T-cell (primary cell): ENCODE data around the gene FHIT. TPM values are rescaled to one million over a fixed set of nuclear protein-coding genes. Genes with fewer than 3 reads are reported as not detected.
A peak's percentile ranks its signal among the peaks of the same experiment; 100 is the strongest.

ENCODE experiments used
- ATAC-seq, 4 experiments: fragments of 200-7000 bp in 3 of 4; fragments of 150-1000 bp in 1 of 4; cut with Tn5 transposase; replicated peaks in 1 of 4; 1 replicate in 3 of 4; 2 replicates in 1 of 4; pipeline ENCODE4 v1.10.0; 2021; ENCODE audit warnings: moderate library complexity in 3 of 4, mild to moderate bottlenecking in 2 of 4, moderate number of reproducible peaks in 1 of 4
- CTCF ChIA-PET, 2 donors: fragments of 300-600 bp; sonication (Branson Sonifier 250); formaldehyde crosslinking; loops; one replicate each; lab custom pipeline; 2022; ENCODE audit warnings: antibody characterized with exemption in 2 of 2; lab: Charles Lee
- POLR2A ChIA-PET, 2 donors: fragments of 300-600 bp; sonication (Branson Sonifier 250); formaldehyde crosslinking; loops; one replicate each; lab custom pipeline; 2022; ENCODE audit warnings: antibody characterized with exemption in 2 of 2; lab: Charles Lee
- DNase-seq, 35 experiments: peaks; one replicate each; pipeline versions ENCODE4 v3.0.0 to v3.0.0-alpha.2; 2013 to 2023
- H3K27ac ChIP-seq: one replicate; pipeline ENCODE4 v1.5.1; 2013; ENCODE audit warnings: low read length
- H3K27me3 ChIP-seq, 2 experiments: replicated peaks in 1 of 2; 1 replicate in 1 of 2; 2 replicates in 1 of 2; pipeline versions ENCODE4 v1.6.1 to v1.7.0; 2013; ENCODE audit warnings: low read length in 1 of 2, mixed read lengths in 1 of 2; ENCODE audit not compliant: control insufficient read depth in 2 of 2, insufficient read depth in 2 of 2; ENCODE audit errors: extremely low read depth in 1 of 2
- H3K36me3 ChIP-seq, 2 donors: 1 replicate in 1 of 2; 2 replicates in 1 of 2; pipeline versions ENCODE4 v1.6.1 to v1.7.0; 2013; ENCODE audit warnings: low read length in 1 of 2; ENCODE audit not compliant: control insufficient read depth in 2 of 2, insufficient read depth in 1 of 2; ENCODE audit errors: extremely low read depth in 1 of 2
- H3K4me1 ChIP-seq, 2 experiments: 1 replicate in 1 of 2; 2 replicates in 1 of 2; pipeline versions ENCODE4 v1.6.1 to v1.7.0; 2013; ENCODE audit warnings: low read length in 2 of 2, mixed read lengths in 1 of 2; ENCODE audit not compliant: insufficient read depth in 2 of 2, control insufficient read depth in 1 of 2; ENCODE audit errors: extremely low read depth in 1 of 2
- H3K4me3 ChIP-seq, 2 donors: 1 replicate in 1 of 2; 2 replicates in 1 of 2; pipeline versions ENCODE4 v1.5.1 to v1.7.0; 2013; ENCODE audit warnings: mild to moderate bottlenecking in 2 of 2, low read length in 1 of 2, moderate library complexity in 1 of 2; ENCODE audit not compliant: control insufficient read depth in 1 of 2; ENCODE audit errors: extremely low read depth in 1 of 2
- H3K9me3 ChIP-seq: 2 replicates; pipeline ENCODE4 v1.7.0; 2013
- H3K27ac Mint-ChIP-seq, 2 donors: one replicate each; pipeline ENCODE4 v1.8.0; 2020 to 2021; ENCODE audit warnings: mild to moderate bottlenecking in 2 of 2, mixed read lengths in 2 of 2
- H3K27me3 Mint-ChIP-seq, 2 donors: one replicate each; pipeline ENCODE4 v1.8.0; 2021 to 2022; ENCODE audit warnings: mixed read lengths in 2 of 2
- H3K36me3 Mint-ChIP-seq: one replicate; pipeline ENCODE4 v1.8.0; 2021; ENCODE audit warnings: mixed read lengths
- H3K4me1 Mint-ChIP-seq, 3 donors: one replicate each; pipeline ENCODE4 v1.8.0; 2020 to 2022; ENCODE audit warnings: mixed read lengths in 3 of 3, mild to moderate bottlenecking in 1 of 3
- H3K4me3 Mint-ChIP-seq, 3 donors: one replicate each; pipeline ENCODE4 v1.8.0; 2020 to 2022; ENCODE audit warnings: mild to moderate bottlenecking in 3 of 3, mixed read lengths in 3 of 3, moderate library complexity in 3 of 3
- H3K9me3 Mint-ChIP-seq, 3 donors: one replicate each; pipeline ENCODE4 v1.8.0; 2020 to 2022; ENCODE audit warnings: mixed read lengths in 3 of 3
- WGBS: methylation state at CpG from one replicate; pipeline ENCODE4 v1.1.5; 2013; ENCODE audit warnings: missing lambda C conversion rate; ENCODE audit not compliant: insufficient coverage; 5-methylcytosine and 5-hydroxymethylcytosine counted together
- total RNA-seq, 35 experiments: library from RNA in 6 of 35; stranded (reverse) in 6 of 35; fragments of 120-200 nt in 1 of 35; gene quantifications; one replicate each; pipeline versions ENCODE4 v1.2.1 to v1.2.4 and lab custom pipeline; 2013 to 2026

The FHIT gene
- total RNA-seq, 5 donors from 2014 or later (not counting 1 experiment from before 2014, with no cell fraction given): 33.1 to 197 (median 78.3) TPM

DNA sequence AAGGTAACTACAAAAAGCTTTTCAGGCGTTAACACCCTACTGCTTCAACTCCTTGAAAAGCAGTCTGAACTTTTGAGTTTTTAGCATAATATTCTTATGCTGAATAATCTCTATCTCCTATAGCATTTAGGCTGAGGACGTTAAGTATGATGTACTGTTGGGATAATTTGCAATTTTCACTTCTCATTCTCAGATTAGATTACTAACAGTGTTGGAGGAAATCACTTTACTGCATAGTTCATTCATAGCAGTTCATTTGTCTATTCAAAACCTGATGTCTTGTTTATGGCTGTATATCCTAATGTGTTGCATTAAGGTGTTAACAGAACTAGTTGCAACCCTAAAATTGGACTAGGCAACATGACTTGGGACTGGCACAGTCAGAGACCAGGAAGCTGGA is 983.1 kb downstream of the FHIT start:
- no peak overlapping the region for H3K4me3 ChIP-seq
- peaks cover 0 to 5% (median 4%) of the 10 kb centered on the region in 3 donors for H3K4me1 Mint-ChIP-seq
- H3K9me3 ChIP-seq: no peaks in the 10 kb centered on the region
- H3K27me3 ChIP-seq: no peaks in the 10 kb centered on the region
- no peaks in the 10 kb centered on the region for H3K36me3 Mint-ChIP-seq
- CTCF ChIA-PET: no interaction called here
- WGBS: no CpG with 5 or more reads among the region's 2 CpGs
- POLR2A ChIA-PET: no interaction called here
- no peak for DNase-seq
- H3K27ac Mint-ChIP-seq: no peak overlapping the region
- no peak for ATAC-seq
- peaks cover 0 to 3% (median 0%) of the 10 kb centered on the region in 3 donors for H3K9me3 Mint-ChIP-seq
- no peaks in the 10 kb centered on the region for H3K27me3 Mint-ChIP-seq
- H3K36me3 ChIP-seq: no peaks in the 10 kb centered on the region
- peaks cover 0 to under 1% of the 10 kb centered on the region in 2 experiments for H3K4me1 ChIP-seq
- no peak overlapping the region for H3K4me3 Mint-ChIP-seq
- H3K27ac ChIP-seq: no peak overlapping the region

DNA sequence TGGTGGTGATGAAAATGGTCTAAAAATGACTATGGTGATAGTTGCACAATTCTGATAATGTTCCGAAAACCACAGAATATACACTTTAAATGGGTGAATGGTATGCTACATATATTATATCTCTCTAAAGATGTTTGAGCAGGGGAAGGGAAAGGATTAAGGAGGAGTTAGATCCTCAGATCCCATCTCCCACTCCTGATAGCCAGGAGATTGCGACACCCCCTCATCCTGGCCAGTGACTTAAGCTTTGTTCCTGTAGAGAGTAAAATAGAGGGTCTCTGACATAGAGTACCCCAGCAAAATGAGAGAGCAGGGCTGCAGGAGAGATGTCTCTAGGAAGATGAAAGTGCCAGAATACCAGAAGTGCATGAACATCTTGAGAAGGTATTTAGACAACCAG is 984.8 kb downstream of the FHIT start:
- H3K36me3 ChIP-seq: no peaks in the 10 kb centered on the region
- no CpG with 5 or more reads among the region's 2 CpGs for WGBS
- no peak overlapping the region for H3K27ac Mint-ChIP-seq
- no peak overlapping the region for H3K4me3 Mint-ChIP-seq
- H3K9me3 Mint-ChIP-seq: peaks cover 0 to 3% (median 0%) of the 10 kb centered on the region in 3 donors
- POLR2A ChIA-PET: no interaction called here
- no peaks in the 10 kb centered on the region for H3K27me3 Mint-ChIP-seq
- no peaks in the 10 kb centered on the region for H3K27me3 ChIP-seq
- H3K4me1 Mint-ChIP-seq: peaks cover 11 to 21% (median 17%) of the 10 kb centered on the region in 3 donors
- no peak for DNase-seq
- CTCF ChIA-PET: no interaction called here
- ATAC-seq: no peak
- H3K4me3 ChIP-seq: no peak overlapping the region
- H3K27ac ChIP-seq: no peak overlapping the region
- no peaks in the 10 kb centered on the region for H3K36me3 Mint-ChIP-seq
- H3K9me3 ChIP-seq: no peaks in the 10 kb centered on the region
- H3K4me1 ChIP-seq: peaks cover 0 to 7% of the 10 kb centered on the region in 2 experiments

DNA sequence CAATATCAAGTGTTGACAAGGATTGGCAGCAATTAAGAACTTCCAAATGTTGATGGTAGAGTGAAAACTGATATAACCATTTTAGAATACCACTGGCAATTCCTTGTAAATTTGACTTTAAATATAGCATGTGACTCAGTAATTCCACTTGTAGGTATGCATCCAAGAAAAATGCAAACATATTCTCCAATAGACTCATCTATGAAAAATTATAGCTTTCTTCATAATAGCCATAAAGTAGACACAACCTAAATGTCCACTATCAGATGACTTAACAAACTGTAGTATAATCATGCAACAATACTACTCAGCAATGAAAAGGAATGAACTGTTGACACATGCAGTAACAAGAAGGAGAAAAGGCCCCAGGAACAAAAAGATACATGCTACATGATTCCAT is 988.1 kb downstream of the FHIT start:
- no peaks in the 10 kb centered on the region for H3K36me3 ChIP-seq
- no peak overlapping the region for H3K27ac ChIP-seq
- CTCF ChIA-PET: interaction anchor here in 1 of 2 donors (0.7 kb wide), 1 partner anchor 317 kb away, joined by 4 read pairs; no protein-coding TSS in a partner anchor
- Mint-ChIP-seq H3K27me3 (no peaks in the 10 kb centered on the region), H3K27ac (no peak overlapping the region), H3K9me3 (peaks cover 0 to 3% (median 0%) of the 10 kb centered on the region in 3 donors), H3K4me1 (peaks cover 16 to 35% (median 29%) of the 10 kb centered on the region in 3 donors), H3K36me3 (no peaks in the 10 kb centered on the region), H3K4me3 (no peak overlapping the region)
- POLR2A ChIA-PET: interaction anchor here in 1 of 2 donors (0.6 kb wide), 1 partner anchor 128 kb away, joined by 3 read pairs; no protein-coding TSS in a partner anchor
- H3K4me3 ChIP-seq: no peak overlapping the region
- ATAC-seq: no peak
- H3K9me3 ChIP-seq: no peaks in the 10 kb centered on the region
- no peaks in the 10 kb centered on the region for H3K27me3 ChIP-seq
- peaks cover 0 to 7% of the 10 kb centered on the region in 2 experiments for H3K4me1 ChIP-seq
- no peak for DNase-seq

- H3K27me3 Mint-ChIP-seq: no peaks in the 10 kb centered on the region
- H3K4me1 ChIP-seq: peaks cover 0 to 7% of the 10 kb centered on the region in 2 experiments
- no peak overlapping the region for H3K4me3 ChIP-seq
- POLR2A ChIA-PET: no interaction called here
- peaks cover 0 to 3% (median 0%) of the 10 kb centered on the region in 3 donors for H3K9me3 Mint-ChIP-seq
- H3K36me3 Mint-ChIP-seq: no peaks in the 10 kb centered on the region
- H3K27me3 ChIP-seq: no peaks in the 10 kb centered on the region
- peak overlapping the region; percentile 49 to 78 for H3K27ac Mint-ChIP-seq
- H3K4me3 Mint-ChIP-seq: peak overlapping the region in 1 of 3 donors; percentile 34
- no CpG with 5 or more reads among the region's 2 CpGs for WGBS
- H3K36me3 ChIP-seq: no peaks in the 10 kb centered on the region
- peaks cover 16 to 37% (median 33%) of the 10 kb centered on the region in 3 donors for H3K4me1 Mint-ChIP-seq
- CTCF ChIA-PET: no interaction called here
- ATAC-seq (peak in 1 of 4 experiments; percentile 64), DNase-seq (peak in 2 of 35 experiments; percentile 2 to 11)
- H3K27ac ChIP-seq: no peak overlapping the region
- H3K9me3 ChIP-seq: no peaks in the 10 kb centered on the region
These were observed 988.7 kb downstream of the FHIT start for GRCh38 chr3:60262546-60262945.

DNA sequence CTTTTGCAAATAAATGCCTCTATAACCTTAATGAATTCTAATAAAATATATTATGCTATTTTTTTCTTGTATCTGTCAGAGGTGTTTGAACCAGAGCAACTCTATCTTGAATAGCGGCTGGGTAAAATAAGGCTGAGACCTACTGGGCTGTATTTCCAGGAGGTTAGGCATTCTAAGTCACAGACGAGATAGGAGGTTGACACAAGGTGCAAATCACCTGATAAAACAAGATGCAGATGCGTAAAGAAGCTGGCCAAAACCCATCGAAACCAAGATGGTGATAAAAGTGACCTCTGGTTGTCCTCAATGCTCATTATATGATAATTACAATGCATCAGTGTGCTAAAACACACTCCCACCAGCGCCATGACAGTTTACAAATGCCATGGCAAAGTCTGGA is 990.7 kb downstream of the FHIT start:
- H3K4me1 Mint-ChIP-seq: peaks cover 23 to 55% (median 44%) of the 10 kb centered on the region in 3 donors
- no peaks in the 10 kb centered on the region for H3K9me3 ChIP-seq
- H3K36me3 ChIP-seq: no peaks in the 10 kb centered on the region
- DNase-seq (no peak), ATAC-seq (no peak)
- H3K4me3 Mint-ChIP-seq: no peak overlapping the region
- no peaks in the 10 kb centered on the region for H3K27me3 Mint-ChIP-seq
- ChIA-PET POLR2A (no interaction called here), CTCF (no interaction called here)
- no peak overlapping the region for H3K4me3 ChIP-seq
- H3K27me3 ChIP-seq: no peaks in the 10 kb centered on the region
- no peak overlapping the region for H3K27ac Mint-ChIP-seq
- no peak overlapping the region for H3K27ac ChIP-seq
- peaks cover 0 to 9% of the 10 kb centered on the region in 2 experiments for H3K4me1 ChIP-seq
- peaks cover 0 to 8% (median 4%) of the 10 kb centered on the region in 3 donors for H3K9me3 Mint-ChIP-seq
- WGBS: 75% methylated on average over 4 of the region's 5 CpGs
- no peaks in the 10 kb centered on the region for H3K36me3 Mint-ChIP-seq

GRCh38 chr3:60250810-60251209 is 1000.4 kb downstream of the FHIT start:
- no peaks in the 10 kb centered on the region for H3K27me3 Mint-ChIP-seq
- no peak overlapping the region for H3K27ac Mint-ChIP-seq
- DNase-seq (no peak), ATAC-seq (no peak)
- WGBS: no CpG with 5 or more reads among the region's 3 CpGs
- Histone ChIP-seq H3K27me3 (no peaks in the 10 kb centered on the region), H3K4me1 (no peaks in the 10 kb centered on the region), H3K27ac (no peak overlapping the region), H3K4me3 (no peak overlapping the region), H3K36me3 (no peaks in the 10 kb centered on the region), H3K9me3 (no peaks in the 10 kb centered on the region)
- H3K9me3 Mint-ChIP-seq: no peaks in the 10 kb centered on the region
- POLR2A ChIA-PET: no interaction called here
- no peaks in the 10 kb centered on the region for H3K36me3 Mint-ChIP-seq
- CTCF ChIA-PET: no interaction called here
- H3K4me3 Mint-ChIP-seq: no peak overlapping the region
- H3K4me1 Mint-ChIP-seq: peaks cover 0 to 4% (median under 1%) of the 10 kb centered on the region in 3 donors
